Measurements from ENCODE around the gene TPRN.
"Not testable (repeated sequence)": the region's sequence is repeated elsewhere in the genome, so short reads cannot be mapped to it uniquely, and the experiment has no call there.

The TPRN gene

DNA sequence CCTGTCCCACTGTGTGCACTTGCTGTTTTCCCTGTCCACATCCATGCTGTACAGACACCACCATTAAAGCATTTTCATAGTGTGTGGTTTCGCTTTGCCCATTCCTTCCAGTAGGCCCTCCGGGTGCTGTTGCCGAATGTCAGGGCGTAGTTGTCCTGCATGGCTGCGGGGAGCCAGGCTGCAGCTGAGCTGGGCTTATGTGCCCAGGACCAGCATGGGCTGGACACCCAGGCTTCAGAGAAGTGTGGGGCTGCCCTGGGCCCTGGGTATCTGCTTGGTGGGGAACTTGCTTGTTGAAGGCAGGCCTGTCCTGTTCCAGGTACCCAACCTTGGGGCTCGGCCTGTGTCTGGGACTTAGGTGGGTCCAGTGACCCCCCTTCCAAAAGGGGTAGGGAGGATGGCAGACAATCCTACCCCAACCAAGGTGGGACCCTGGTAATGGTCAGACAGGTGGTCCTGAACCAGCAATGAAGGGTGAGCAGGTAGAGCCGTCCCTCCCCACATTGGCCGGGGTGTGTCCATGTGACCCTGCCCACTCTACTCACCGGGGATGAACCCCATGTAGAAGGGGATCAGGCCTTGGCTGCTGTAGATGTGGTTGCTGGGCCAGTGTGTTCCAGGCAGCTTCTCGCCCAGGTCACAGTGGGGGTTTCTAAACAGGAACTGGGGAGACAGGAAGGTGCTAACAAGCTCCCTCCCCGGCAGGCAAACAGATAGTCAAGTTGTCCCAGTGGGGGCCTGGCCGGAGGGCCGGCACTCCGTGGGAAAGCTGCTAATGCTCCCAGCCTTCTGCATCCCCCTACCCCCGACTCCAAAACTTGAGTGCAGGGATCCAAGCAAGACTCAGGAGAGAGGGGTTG lies 43.3 kb upstream of the TPRN start:
- POLR2A ChIA-PET (ENCODE audit: low non-redundant PET): interaction anchor here (1.3 to 1.7 kb wide), 3 partner anchors 9 to 67 kb away, joined by 4 to 8 read pairs (median 7); no protein-coding TSS in a partner anchor
- CTCF ChIA-PET: interaction anchor here (0.7 to 2.1 kb wide), 3 partner anchors 9 to 842 kb away, joined by 3 to 10 read pairs (median 4); no protein-coding TSS in a partner anchor
- peak; percentile 49 for DNase-seq (ENCODE audit: low spot score)
- peak overlapping the region; percentile 100 for H3K27ac ChIP-seq
- TF ChIP-seq, protein P1, sequence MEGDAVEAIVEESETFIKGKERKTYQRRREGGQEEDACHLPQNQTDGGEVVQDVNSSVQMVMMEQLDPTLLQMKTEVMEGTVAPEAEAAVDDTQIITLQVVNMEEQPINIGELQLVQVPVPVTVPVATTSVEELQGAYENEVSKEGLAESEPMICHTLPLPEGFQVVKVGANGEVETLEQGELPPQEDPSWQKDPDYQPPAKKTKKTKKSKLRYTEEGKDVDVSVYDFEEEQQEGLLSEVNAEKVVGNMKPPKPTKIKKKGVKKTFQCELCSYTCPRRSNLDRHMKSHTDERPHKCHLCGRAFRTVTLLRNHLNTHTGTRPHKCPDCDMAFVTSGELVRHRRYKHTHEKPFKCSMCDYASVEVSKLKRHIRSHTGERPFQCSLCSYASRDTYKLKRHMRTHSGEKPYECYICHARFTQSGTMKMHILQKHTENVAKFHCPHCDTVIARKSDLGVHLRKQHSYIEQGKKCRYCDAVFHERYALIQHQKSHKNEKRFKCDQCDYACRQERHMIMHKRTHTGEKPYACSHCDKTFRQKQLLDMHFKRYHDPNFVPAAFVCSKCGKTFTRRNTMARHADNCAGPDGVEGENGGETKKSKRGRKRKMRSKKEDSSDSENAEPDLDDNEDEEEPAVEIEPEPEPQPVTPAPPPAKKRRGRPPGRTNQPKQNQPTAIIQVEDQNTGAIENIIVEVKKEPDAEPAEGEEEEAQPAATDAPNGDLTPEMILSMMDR (conservative IDR thresholded peaks at IDR 0.05; ENCODE audit: low read depth): no peak

DNA sequence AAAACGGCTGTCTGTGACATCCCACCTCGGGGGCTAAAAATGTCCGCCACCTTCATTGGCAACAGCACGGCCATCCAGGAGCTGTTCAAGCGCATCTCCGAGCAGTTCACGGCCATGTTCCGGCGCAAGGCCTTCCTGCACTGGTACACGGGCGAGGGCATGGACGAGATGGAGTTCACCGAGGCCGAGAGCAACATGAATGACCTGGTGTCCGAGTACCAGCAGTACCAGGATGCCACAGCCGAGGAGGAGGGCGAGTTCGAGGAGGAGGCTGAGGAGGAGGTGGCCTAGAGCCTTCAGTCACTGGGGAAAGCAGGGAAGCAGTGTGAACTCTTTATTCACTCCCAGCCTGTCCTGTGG lies 42.7 kb upstream of the TPRN start:
- peak overlapping the region; percentile 100 for H3K27ac ChIP-seq
- ChIA-PET POLR2A (ENCODE audit: low non-redundant PET) (interaction anchor here (1.3 to 1.6 kb wide), 3 partner anchors 11 to 67 kb away, joined by 4 to 9 read pairs (median 5); partner anchors contain the start of genes ANAPC2, NELFB and SSNA1), CTCF (interaction anchor here (0.7 to 2.1 kb wide), 2 partner anchors 10 to 842 kb away, joined by 3 to 10 read pairs; no protein-coding TSS in a partner anchor)
- DNase-seq (ENCODE audit: low spot score): not testable (repeated sequence)

DNA sequence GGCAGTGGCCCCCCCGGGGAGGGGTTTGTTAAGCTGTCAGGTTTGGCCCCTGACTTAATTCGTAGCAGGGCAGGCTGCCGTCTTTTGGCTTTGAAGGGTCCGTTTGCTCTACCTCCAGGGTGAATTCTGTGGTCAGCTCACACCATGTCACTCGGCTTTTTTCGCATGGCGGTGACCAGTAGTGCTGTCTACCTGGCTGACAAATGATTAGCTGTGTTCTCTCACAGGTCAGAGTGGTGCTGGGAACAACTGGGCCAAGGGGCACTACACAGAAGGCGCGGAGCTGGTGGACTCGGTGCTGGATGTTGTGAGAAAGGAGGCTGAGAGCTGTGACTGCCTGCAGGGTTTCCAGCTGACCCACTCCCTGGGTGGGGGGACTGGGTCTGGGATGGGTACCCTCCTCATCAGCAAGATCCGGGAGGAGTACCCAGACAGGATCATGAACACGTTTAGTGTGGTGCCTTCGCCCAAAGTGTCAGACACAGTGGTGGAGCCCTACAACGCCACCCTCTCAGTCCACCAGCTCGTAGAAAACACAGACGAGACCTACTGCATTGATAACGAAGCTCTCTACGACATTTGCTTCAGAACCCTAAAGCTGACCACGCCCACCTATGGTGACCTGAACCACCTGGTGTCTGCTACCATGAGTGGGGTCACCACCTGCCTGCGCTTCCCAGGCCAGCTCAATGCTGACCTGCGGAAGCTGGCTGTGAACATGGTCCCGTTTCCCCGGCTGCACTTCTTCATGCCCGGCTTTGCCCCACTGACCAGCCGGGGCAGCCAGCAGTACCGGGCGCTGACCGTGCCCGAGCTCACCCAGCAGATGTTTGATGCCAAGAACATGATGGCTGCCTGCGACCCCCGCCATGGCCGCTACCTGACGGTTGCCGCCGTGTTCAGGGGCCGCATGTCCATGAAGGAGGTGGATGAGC lies 42.0 kb upstream of the TPRN start:
- ChIA-PET POLR2A (ENCODE audit: low non-redundant PET) (interaction anchor here (0.6 to 1.6 kb wide), 6 partner anchors 11 to 66 kb away, joined by 3 to 9 read pairs (median 4); partner anchors contain the start of genes ANAPC2, NELFB, SSNA1 and TOR4A), CTCF (interaction anchor here (0.7 to 2.1 kb wide), 4 partner anchors 11 to 841 kb away, joined by 3 to 10 read pairs (median 3); no protein-coding TSS in a partner anchor)
- DNase-seq (ENCODE audit: low spot score): no peak

DNA sequence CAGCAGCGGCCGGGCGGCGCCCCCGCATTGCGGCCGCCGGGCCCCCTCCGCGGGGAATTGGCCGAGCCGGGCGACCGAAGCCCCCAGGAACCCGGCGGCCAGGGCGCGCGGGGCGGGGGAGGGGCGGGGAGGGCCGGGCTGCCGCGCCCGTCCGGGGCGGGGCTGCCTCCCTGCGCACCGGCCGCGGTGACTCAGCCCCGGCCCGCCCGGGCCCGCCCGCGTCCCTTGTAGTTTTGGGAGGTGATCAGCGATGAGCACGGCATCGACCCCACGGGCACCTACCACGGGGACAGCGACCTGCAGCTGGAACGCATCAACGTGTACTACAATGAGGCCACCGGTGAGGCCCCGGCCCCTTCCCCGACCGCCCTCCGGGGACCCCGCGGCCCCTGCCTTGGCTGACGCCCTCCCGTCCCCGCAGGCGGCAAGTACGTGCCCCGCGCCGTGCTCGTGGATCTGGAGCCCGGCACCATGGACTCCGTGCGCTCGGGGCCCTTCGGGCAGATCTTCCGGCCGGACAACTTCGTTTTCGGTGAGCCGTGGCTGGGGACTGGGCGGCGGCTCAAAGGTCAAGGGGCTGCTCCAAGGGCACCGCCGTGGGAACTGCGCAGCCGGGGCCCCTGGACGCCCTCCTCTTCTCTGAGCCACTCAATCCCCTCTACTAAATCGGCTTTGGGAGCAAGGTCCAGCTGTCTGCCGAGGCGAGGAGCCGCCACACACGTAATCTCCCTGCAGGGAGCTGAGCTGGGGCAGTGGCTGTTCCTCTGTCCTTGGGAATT lies 41.1 kb upstream of the TPRN start:
- H3K27ac ChIP-seq: peak overlapping the region; percentile 100
- peak; percentile 89 for DNase-seq (ENCODE audit: low spot score)
- TF ChIP-seq, protein P1 (conservative IDR thresholded peaks at IDR 0.05; ENCODE audit: low read depth): no peak
- ChIA-PET POLR2A (ENCODE audit: low non-redundant PET) (interaction anchor here (0.6 to 2.0 kb wide), 9 partner anchors 12 to 53 kb away, joined by 3 to 9 read pairs (median 4); partner anchors contain the start of genes ANAPC2, NELFB, SSNA1 and TOR4A), CTCF (interaction anchor here (1.0 to 2.1 kb wide), 3 partner anchors 12 to 15 kb away, joined by 3 to 10 read pairs (median 3); no protein-coding TSS in a partner anchor)

More for the DNA sequence above, 42.0 kb upstream of the TPRN start:
- peak overlapping the region; percentile 100 for H3K27ac ChIP-seq
- TF ChIP-seq, protein P1 (conservative IDR thresholded peaks at IDR 0.05; ENCODE audit: low read depth): no peak

DNA sequence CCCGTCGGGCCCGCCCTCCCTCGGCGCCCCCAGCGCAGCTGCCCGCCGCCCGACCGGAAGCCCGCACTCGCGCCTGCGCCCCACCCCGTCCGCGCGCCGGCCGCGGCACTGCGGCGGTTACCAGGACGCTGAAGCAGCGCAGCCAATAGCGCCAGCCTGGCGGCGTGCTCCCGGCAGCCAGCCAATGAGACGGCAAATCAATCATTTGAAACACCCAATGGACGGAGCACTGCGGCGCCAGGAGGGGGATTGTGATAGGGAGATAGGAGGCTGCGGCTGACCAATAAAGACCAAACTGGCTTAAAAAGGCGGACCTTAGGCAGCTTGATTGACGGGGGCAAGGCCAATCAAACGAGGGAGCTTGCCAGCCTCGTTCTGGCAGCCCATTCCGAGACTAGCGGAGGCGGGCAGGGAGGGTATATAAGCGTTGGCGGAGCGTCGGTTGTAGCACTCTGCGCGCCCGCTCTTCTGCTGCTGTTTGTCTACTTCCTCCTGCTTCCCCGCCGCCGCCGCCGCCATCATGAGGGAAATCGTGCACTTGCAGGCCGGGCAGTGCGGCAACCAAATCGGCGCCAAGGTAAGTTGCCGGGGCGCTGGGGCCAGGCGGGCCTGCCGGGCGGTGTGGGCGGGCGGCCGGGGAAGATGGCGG lies 40.4 kb upstream of the TPRN start, which contains the start of gene TUBB4B:
TSS of gene TUBB4B (plus strand) at position 447 of the 649 bp plus-strand sequence. CDS start at position 521, 74 bp downstream.
- TF ChIP-seq, protein P1 (conservative IDR thresholded peaks at IDR 0.05; ENCODE audit: low read depth): no peak; the same call in 1 of the 2 replicates
- H3K27ac ChIP-seq: peak within 1 kb of the TSS; percentile 100
- CTCF ChIA-PET: interaction anchor here (0.8 to 2.0 kb wide), 4 partner anchors 9 to 554 kb away, joined by 3 to 8 read pairs (median 4); no protein-coding TSS in a partner anchor

More for the DNA sequence above, 40.4 kb upstream of the TPRN start, which contains the start of gene TUBB4B:
- POLR2A ChIA-PET (ENCODE audit: low non-redundant PET): interaction anchor here (0.5 to 2.0 kb wide), 14 partner anchors 11 to 350 kb away, joined by 3 to 9 read pairs (median 4); partner anchors contain the start of genes ANAPC2, MAN1B1, NELFB and SSNA1
- DNase-seq (ENCODE audit: low spot score): peak; percentile 100
